Panc1 (cell line): ENCODE data around the gene ENPP7.

ENCODE experiments used
- TF ChIP-seq, protein P1 (sequence below): fragments of 450-650 bp; IDR thresholded peaks from 2 replicates; pipeline ENCODE4 v1.5.1; 2017; ENCODE audit warnings: mild to moderate bottlenecking
- TF ChIP-seq, protein P2 (sequence below), 2 experiments: IDR thresholded peaks; 2 replicates each; pipeline ENCODE4 v1.6.1; 2011 to 2012; ENCODE audit warnings: low read depth in 2 of 2, control low read depth in 1 of 2, low read length in 1 of 2, mild to moderate bottlenecking in 1 of 2, moderate library complexity in 1 of 2; ENCODE audit not compliant: insufficient read depth in 1 of 2

- TF ChIP-seq, protein P1, sequence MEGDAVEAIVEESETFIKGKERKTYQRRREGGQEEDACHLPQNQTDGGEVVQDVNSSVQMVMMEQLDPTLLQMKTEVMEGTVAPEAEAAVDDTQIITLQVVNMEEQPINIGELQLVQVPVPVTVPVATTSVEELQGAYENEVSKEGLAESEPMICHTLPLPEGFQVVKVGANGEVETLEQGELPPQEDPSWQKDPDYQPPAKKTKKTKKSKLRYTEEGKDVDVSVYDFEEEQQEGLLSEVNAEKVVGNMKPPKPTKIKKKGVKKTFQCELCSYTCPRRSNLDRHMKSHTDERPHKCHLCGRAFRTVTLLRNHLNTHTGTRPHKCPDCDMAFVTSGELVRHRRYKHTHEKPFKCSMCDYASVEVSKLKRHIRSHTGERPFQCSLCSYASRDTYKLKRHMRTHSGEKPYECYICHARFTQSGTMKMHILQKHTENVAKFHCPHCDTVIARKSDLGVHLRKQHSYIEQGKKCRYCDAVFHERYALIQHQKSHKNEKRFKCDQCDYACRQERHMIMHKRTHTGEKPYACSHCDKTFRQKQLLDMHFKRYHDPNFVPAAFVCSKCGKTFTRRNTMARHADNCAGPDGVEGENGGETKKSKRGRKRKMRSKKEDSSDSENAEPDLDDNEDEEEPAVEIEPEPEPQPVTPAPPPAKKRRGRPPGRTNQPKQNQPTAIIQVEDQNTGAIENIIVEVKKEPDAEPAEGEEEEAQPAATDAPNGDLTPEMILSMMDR: no peak
- TF ChIP-seq, protein P2, sequence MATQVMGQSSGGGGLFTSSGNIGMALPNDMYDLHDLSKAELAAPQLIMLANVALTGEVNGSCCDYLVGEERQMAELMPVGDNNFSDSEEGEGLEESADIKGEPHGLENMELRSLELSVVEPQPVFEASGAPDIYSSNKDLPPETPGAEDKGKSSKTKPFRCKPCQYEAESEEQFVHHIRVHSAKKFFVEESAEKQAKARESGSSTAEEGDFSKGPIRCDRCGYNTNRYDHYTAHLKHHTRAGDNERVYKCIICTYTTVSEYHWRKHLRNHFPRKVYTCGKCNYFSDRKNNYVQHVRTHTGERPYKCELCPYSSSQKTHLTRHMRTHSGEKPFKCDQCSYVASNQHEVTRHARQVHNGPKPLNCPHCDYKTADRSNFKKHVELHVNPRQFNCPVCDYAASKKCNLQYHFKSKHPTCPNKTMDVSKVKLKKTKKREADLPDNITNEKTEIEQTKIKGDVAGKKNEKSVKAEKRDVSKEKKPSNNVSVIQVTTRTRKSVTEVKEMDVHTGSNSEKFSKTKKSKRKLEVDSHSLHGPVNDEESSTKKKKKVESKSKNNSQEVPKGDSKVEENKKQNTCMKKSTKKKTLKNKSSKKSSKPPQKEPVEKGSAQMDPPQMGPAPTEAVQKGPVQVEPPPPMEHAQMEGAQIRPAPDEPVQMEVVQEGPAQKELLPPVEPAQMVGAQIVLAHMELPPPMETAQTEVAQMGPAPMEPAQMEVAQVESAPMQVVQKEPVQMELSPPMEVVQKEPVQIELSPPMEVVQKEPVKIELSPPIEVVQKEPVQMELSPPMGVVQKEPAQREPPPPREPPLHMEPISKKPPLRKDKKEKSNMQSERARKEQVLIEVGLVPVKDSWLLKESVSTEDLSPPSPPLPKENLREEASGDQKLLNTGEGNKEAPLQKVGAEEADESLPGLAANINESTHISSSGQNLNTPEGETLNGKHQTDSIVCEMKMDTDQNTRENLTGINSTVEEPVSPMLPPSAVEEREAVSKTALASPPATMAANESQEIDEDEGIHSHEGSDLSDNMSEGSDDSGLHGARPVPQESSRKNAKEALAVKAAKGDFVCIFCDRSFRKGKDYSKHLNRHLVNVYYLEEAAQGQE (IDR thresholded peaks at IDR 0.05; ENCODE audit: insufficient read depth in 1 of 2, low read depth in 2 of 2, low read length in 1 of 2): no peak
Observed at GRCh38 chr17:79769570-79770506, 39.1 kb downstream of the ENPP7 start.
